Measurements from ENCODE around the gene TMC8. TPM values are rescaled to one million over a fixed set of nuclear protein-coding genes. Genes with fewer than 3 reads are reported as not detected.

Gene TMC8
- polyA plus RNA-seq, 1 of the 3 experiments (the other 2 are of a cell fraction) = 0.18 TPM

DNA sequence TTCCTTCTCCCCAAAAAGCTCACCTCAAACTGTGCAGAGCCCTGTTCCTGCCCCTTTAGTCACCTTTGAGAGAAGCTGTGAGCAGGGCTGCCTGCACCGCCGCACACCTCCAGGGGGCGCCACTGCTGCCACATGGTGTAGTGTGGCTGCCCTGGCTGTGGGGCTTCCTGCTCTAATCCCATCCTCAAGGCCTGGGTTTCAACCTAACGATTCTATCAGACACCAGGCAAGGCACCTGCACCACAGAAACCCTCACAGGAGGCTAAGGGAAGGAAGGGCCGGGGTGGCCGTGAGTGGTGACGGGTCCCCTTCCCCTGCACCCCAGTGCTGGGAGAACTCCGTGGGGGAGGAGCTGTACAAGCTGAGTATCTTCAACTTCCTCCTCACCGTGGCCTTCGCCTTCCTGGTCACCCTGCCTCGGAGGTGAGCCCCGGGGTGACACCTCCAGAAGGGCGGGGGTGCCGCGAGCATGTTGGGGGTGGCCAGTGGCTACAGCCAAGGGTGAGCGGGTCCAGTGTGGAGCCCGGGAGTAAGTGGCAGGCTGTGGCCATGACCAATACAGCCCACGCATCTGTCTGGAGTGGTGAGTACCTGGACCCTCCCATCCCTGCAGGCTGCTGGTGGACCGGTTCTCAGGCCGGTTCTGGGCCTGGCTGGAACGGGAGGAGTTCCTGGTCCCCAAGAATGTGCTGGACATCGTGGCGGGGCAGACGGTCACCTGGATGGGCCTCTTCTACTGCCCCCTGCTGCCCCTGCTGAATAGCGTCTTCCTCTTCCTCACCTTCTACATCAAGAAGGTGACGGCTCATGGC lies 7.0 kb downstream of the TMC8 start:
- Histone ChIP-seq H3K27me3 (ENCODE audit: insufficient read depth) (no peaks in the 10 kb centered on the region), H3F3A (replicated peaks; ENCODE audit: insufficient read depth) (no peaks in the 10 kb centered on the region), H3K4me3 (ENCODE audit: low read depth in 2 of 2, low read length in 1 of 2) (no peak overlapping the region), H3K9me3 (no peaks in the 10 kb centered on the region), H3K36me3 (replicated peaks in 1 of 2; ENCODE audit: control insufficient read depth in 1 of 2, insufficient read depth in 2 of 2, low read length in 1 of 2) (no peaks in the 10 kb centered on the region), H3K4me1 (ENCODE audit: control insufficient read depth in 1 of 2, insufficient read depth in 2 of 2, low read depth in 1 of 2, low read length in 1 of 2) (peaks cover 0 to 3% of the 10 kb centered on the region in 2 experiments; a peak in 2 of 4 replicates), H3K79me2 (ENCODE audit: insufficient read depth) (no peaks in the 10 kb centered on the region), H4K20me1 (ENCODE audit: insufficient read depth) (no peaks in the 10 kb centered on the region), H2AFZ (ENCODE audit: low read depth) (no peak overlapping the region), H3K4me2 (no peak overlapping the region), H3K9ac (no peak overlapping the region), H3K9me2 (no peaks in the 10 kb centered on the region), H3K27ac (ENCODE audit: low read depth in 2 of 2, low read length in 1 of 2) (no peak overlapping the region)
- WGBS (ENCODE audit: low lambda C conversion rate) = 76% methylated on average over 19 of the region's 26 CpGs
- no peak for TF ChIP-seq EP300 (IDR thresholded peaks at IDR 0.05; ENCODE audit: borderline replicate concordance in 1 of 2, low read depth in 1 of 2, low read length in 1 of 2)
- no peak for TF ChIP-seq EZH2phosphoT487 (IDR thresholded peaks at IDR 0.05; ENCODE audit: borderline replicate concordance, low read depth)
- peak; percentile 57 for TF ChIP-seq CTCF (IDR thresholded peaks at IDR 0.05)
- TF ChIP-seq MEF2A (IDR thresholded peaks at IDR 0.05; ENCODE audit: borderline replicate concordance, low read depth) = no peak
- ChIA-PET CTCF (interaction anchor here (1.2 to 6.3 kb wide), 18 partner anchors 10 to 113 kb away, joined by 3 to 73 read pairs (median 6); partner anchors contain the start of genes AFMID and TK1), POLR2A (no interaction called here)
- DNase-seq = peak; percentile 60

- 84% methylated on average over 17 of the region's 17 CpGs for WGBS (ENCODE audit: low lambda C conversion rate)
- H3K27ac ChIP-seq (ENCODE audit: low read depth in 2 of 2, low read length in 1 of 2) = no peak overlapping the region
- no peaks in the 10 kb centered on the region for H3F3A ChIP-seq (replicated peaks; ENCODE audit: insufficient read depth)
- H3K36me3 ChIP-seq (replicated peaks in 1 of 2; ENCODE audit: control insufficient read depth in 1 of 2, insufficient read depth in 2 of 2, low read length in 1 of 2) = no peaks in the 10 kb centered on the region
- H2AFZ ChIP-seq (ENCODE audit: low read depth) = no peak overlapping the region
- no peaks in the 10 kb centered on the region for H3K9me2 ChIP-seq
- H3K9ac ChIP-seq = no peak overlapping the region
- H3K79me2 ChIP-seq (ENCODE audit: insufficient read depth) = no peaks in the 10 kb centered on the region
- ChIA-PET CTCF (interaction anchor here (0.7 to 6.3 kb wide), 15 partner anchors 9 to 119 kb away, joined by 3 to 73 read pairs (median 5); partner anchors contain the start of genes AFMID and TK1), POLR2A (no interaction called here)
- H3K4me3 ChIP-seq (ENCODE audit: low read depth in 2 of 2, low read length in 1 of 2) = no peak overlapping the region
- DNase-seq = no peak
- TF ChIP-seq SMC3 (IDR thresholded peaks at IDR 0.05; ENCODE audit: low read depth, low read length) (no peak), ELF1 (IDR thresholded peaks at IDR 0.05) (no peak), NFIC (IDR thresholded peaks at IDR 0.05; ENCODE audit: borderline replicate concordance) (no peak), POLR2AphosphoS5 (IDR thresholded peaks at IDR 0.05; ENCODE audit: low read depth, low read length) (no peak), RAD21 (IDR thresholded peaks at IDR 0.05; ENCODE audit: low read length) (no peak), EZH2phosphoT487 (IDR thresholded peaks at IDR 0.05; ENCODE audit: borderline replicate concordance, low read depth) (no peak), TEAD4 (IDR thresholded peaks at IDR 0.05; ENCODE audit: borderline replicate concordance, insufficient read depth) (no peak), RFX5 (IDR thresholded peaks at IDR 0.05; ENCODE audit: low read length) (no peak), GATA2 (CRISPR knock-in tag; IDR thresholded peaks at IDR 0.05) (no peak), SIN3A (IDR thresholded peaks at IDR 0.05; ENCODE audit: borderline replicate concordance, low read depth, low read length) (no peak), CHD2 (IDR thresholded peaks at IDR 0.05; ENCODE audit: low read length, partially characterized antibody) (no peak), CTCF (IDR thresholded peaks at IDR 0.05) (no peak)
- TF ChIP-seq, protein P1, sequence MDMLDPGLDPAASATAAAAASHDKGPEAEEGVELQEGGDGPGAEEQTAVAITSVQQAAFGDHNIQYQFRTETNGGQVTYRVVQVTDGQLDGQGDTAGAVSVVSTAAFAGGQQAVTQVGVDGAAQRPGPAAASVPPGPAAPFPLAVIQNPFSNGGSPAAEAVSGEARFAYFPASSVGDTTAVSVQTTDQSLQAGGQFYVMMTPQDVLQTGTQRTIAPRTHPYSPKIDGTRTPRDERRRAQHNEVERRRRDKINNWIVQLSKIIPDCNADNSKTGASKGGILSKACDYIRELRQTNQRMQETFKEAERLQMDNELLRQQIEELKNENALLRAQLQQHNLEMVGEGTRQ (IDR thresholded peaks at IDR 0.05; ENCODE audit: borderline replicate concordance, low read depth, low read length) = no peak
- TF ChIP-seq, protein P2, sequence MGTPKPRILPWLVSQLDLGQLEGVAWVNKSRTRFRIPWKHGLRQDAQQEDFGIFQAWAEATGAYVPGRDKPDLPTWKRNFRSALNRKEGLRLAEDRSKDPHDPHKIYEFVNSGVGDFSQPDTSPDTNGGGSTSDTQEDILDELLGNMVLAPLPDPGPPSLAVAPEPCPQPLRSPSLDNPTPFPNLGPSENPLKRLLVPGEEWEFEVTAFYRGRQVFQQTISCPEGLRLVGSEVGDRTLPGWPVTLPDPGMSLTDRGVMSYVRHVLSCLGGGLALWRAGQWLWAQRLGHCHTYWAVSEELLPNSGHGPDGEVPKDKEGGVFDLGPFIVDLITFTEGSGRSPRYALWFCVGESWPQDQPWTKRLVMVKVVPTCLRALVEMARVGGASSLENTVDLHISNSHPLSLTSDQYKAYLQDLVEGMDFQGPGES (IDR thresholded peaks at IDR 0.05; ENCODE audit: low read depth, low read length) = no peak
- TF ChIP-seq, protein P3, sequence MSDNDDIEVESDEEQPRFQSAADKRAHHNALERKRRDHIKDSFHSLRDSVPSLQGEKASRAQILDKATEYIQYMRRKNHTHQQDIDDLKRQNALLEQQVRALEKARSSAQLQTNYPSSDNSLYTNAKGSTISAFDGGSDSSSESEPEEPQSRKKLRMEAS (IDR thresholded peaks at IDR 0.05; ENCODE audit: low read depth) = no peak
- peaks cover 0 to 3% of the 10 kb centered on the region in 2 experiments; a peak in 2 of 4 replicates for H3K4me1 ChIP-seq (ENCODE audit: control insufficient read depth in 1 of 2, insufficient read depth in 2 of 2, low read depth in 1 of 2, low read length in 1 of 2)
- H3K27me3 ChIP-seq (ENCODE audit: insufficient read depth) = no peaks in the 10 kb centered on the region
- no peak overlapping the region for H3K4me2 ChIP-seq
- H4K20me1 ChIP-seq (ENCODE audit: insufficient read depth) = no peaks in the 10 kb centered on the region
- H3K9me3 ChIP-seq = no peaks in the 10 kb centered on the region
Measured at GRCh38 chr17:78138204-78139060, 7.9 kb downstream of the TMC8 start.

All from SK-N-SH (cell line).